Naive thymus-derived CD4-positive, alpha-beta T cell (primary cell): ENCODE results near the gene COCH. TPM values are rescaled to one million over a fixed set of nuclear protein-coding genes. Genes with fewer than 3 reads are reported as not detected.

ENCODE experiments used
- ATAC-seq: fragments of 150-1000 bp; cut with Tn5 transposase; 2 replicates; pipeline ENCODE4 v1.10.0; 2021; ENCODE audit warnings: mild to moderate bottlenecking, moderate library complexity
- CTCF ChIA-PET: fragments of 350-600 bp; sonication (Branson Sonifier 250); formaldehyde crosslinking; loops from one replicate; lab custom pipeline; 2021; ENCODE audit warnings: antibody characterized with exemption; lab: Charles Lee
- POLR2A ChIA-PET: fragments of 350-600 bp; sonication (Branson Sonifier 250); formaldehyde crosslinking; loops from one replicate; lab custom pipeline; 2021; ENCODE audit warnings: antibody characterized with exemption, inconsistent platforms; lab: Charles Lee
- DNase-seq, 9 donors: peaks; one replicate each; pipeline versions ENCODE4 v3.0.0 to v3.0.0-alpha.2; 2020 to 2022; ENCODE audit warnings: mixed read lengths in 1 of 9
- H3K27ac ChIP-seq: one replicate; pipeline ENCODE4 v1.7.0; 2013; ENCODE audit warnings: mild to moderate bottlenecking, low read depth, low read length, moderate library complexity
- H3K27me3 ChIP-seq, 2 donors: one replicate each; pipeline ENCODE4 v1.7.0; 2013; ENCODE audit warnings: low read length in 2 of 2, mild to moderate bottlenecking in 2 of 2, moderate library complexity in 2 of 2; ENCODE audit not compliant: control insufficient read depth in 2 of 2, insufficient read depth in 2 of 2
- H3K36me3 ChIP-seq, 3 experiments: 1 replicate in 2 of 3; 2 replicates in 1 of 3; pipeline ENCODE4 v1.7.0; 2013; ENCODE audit warnings: low read length in 3 of 3, mild to moderate bottlenecking in 3 of 3, moderate library complexity in 1 of 3; ENCODE audit not compliant: insufficient read depth in 3 of 3, control insufficient read depth in 2 of 3
- H3K4me1 ChIP-seq, 2 donors: one replicate each; pipeline ENCODE4 v1.7.0; 2013; ENCODE audit warnings: low read length in 2 of 2, mild to moderate bottlenecking in 2 of 2, moderate library complexity in 1 of 2; ENCODE audit not compliant: control insufficient read depth in 2 of 2, insufficient read depth in 2 of 2
- H3K4me3 ChIP-seq: 2 replicates; pipeline ENCODE4 v1.7.0; 2013; ENCODE audit warnings: mild to moderate bottlenecking, low read length
- H3K9me3 ChIP-seq, 3 experiments: 1 replicate in 2 of 3; 2 replicates in 1 of 3; pipeline ENCODE4 v1.7.0; 2013; ENCODE audit warnings: low read length in 3 of 3; ENCODE audit not compliant: control insufficient read depth in 2 of 3
- H3K27ac Mint-ChIP-seq, 9 donors: one replicate each; pipeline ENCODE4 v1.8.0; 2020 to 2022; ENCODE audit warnings: mixed read lengths in 9 of 9, mild to moderate bottlenecking in 8 of 9, moderate library complexity in 5 of 9, inconsistent platforms in 2 of 9
- H3K27me3 Mint-ChIP-seq, 5 donors: one replicate each; pipeline ENCODE4 v1.8.0; 2021 to 2022; ENCODE audit warnings: mixed read lengths in 5 of 5, mild to moderate bottlenecking in 1 of 5
- H3K36me3 Mint-ChIP-seq, 5 donors: one replicate each; pipeline ENCODE4 v1.8.0; 2020 to 2022; ENCODE audit warnings: mixed read lengths in 5 of 5, mild to moderate bottlenecking in 3 of 5, inconsistent platforms in 1 of 5
- H3K4me1 Mint-ChIP-seq, 7 donors: one replicate each; pipeline ENCODE4 v1.8.0; 2020 to 2022; ENCODE audit warnings: mixed read lengths in 7 of 7, mild to moderate bottlenecking in 3 of 7, inconsistent platforms in 1 of 7
- H3K4me3 Mint-ChIP-seq, 10 donors: one replicate each; pipeline ENCODE4 v1.8.0; 2020 to 2022; ENCODE audit warnings: mild to moderate bottlenecking in 10 of 10, mixed read lengths in 10 of 10, moderate library complexity in 6 of 10, inconsistent platforms in 2 of 10
- H3K9me3 Mint-ChIP-seq, 11 donors: one replicate each; pipeline ENCODE4 v1.8.0; 2020 to 2022; ENCODE audit warnings: mixed read lengths in 11 of 11, mild to moderate bottlenecking in 4 of 11, inconsistent platforms in 1 of 11, moderate library complexity in 1 of 11
- intact Hi-C, 2 donors: fragments of 100-400 bp; cut with micrococcal nuclease; formaldehyde crosslinking; loops; one replicate each; pipeline ENCODE4 v1.15.1; 2023
- polyA plus RNA-seq, 2 donors: library from polyadenylated mRNA; unstranded; fragments of 300-500 nt; fragmentation: Illumina TruSeq; gene quantifications; one replicate each; pipeline ENCODE4 v1.2.3, GENCODE V29; 2021
- total RNA-seq, 6 experiments: library from RNA in 5 of 6; stranded (reverse) in 5 of 6; gene quantifications; 1 replicate in 5 of 6; 2 replicates in 1 of 6; pipeline ENCODE4 v1.2.3 and lab custom pipeline; 2021 to 2026

Gene COCH
- total and polyA plus RNA-seq, 7 experiments from 2014 or later: 0.15 to 1.6 (median 0.24) TPM; not detected in 2

GRCh38 chr14:30855345-30856037 lies 18.9 kb upstream of the COCH start:
- Mint-ChIP-seq H3K4me3 (no peak overlapping the region), H3K36me3 (no peaks in the 10 kb centered on the region), H3K27me3 (peaks cover 4 to 39% (median 34%) of the 10 kb centered on the region in 5 donors), H3K9me3 (peaks cover 0 to 2% (median 0%) of the 10 kb centered on the region in 11 donors), H3K4me1 (peaks cover 0 to 5% (median 0%) of the 10 kb centered on the region in 7 donors), H3K27ac (peak overlapping the region in 1 of 9 donors; percentile 4)
- ChIA-PET CTCF (no interaction called here), POLR2A (no interaction called here)
- no peak overlapping the region for H3K27ac ChIP-seq
- H3K27me3 ChIP-seq: peaks cover 0 to 4% of the 10 kb centered on the region in 2 donors
- no peaks in the 10 kb centered on the region for H3K4me1 ChIP-seq
- ATAC-seq: no peak
- peak in 1 of 9 donors; percentile 37 for DNase-seq
- H3K9me3 ChIP-seq: no peaks in the 10 kb centered on the region
- intact Hi-C loops: no loop called here
- H3K36me3 ChIP-seq: no peaks in the 10 kb centered on the region
- H3K4me3 ChIP-seq: no peak overlapping the region

GRCh38 chr14:30861200-30861599 lies 13.2 kb upstream of the COCH start:
- Histone ChIP-seq H3K27me3 (no peaks in the 10 kb centered on the region), H3K27ac (no peak overlapping the region), H3K4me3 (no peak overlapping the region), H3K36me3 (no peaks in the 10 kb centered on the region), H3K9me3 (no peaks in the 10 kb centered on the region), H3K4me1 (no peaks in the 10 kb centered on the region)
- ChIA-PET POLR2A (no interaction called here), CTCF (no interaction called here)
- ATAC-seq: no peak
- peaks cover 27 to 48% (median 36%) of the 10 kb centered on the region in 5 donors for H3K27me3 Mint-ChIP-seq
- intact Hi-C loops: no loop called here
- DNase-seq: no peak
- no peaks in the 10 kb centered on the region for H3K9me3 Mint-ChIP-seq
- no peak overlapping the region for H3K4me3 Mint-ChIP-seq
- peaks cover 0 to 3% (median 0%) of the 10 kb centered on the region in 7 donors for H3K4me1 Mint-ChIP-seq
- H3K36me3 Mint-ChIP-seq: no peaks in the 10 kb centered on the region
- H3K27ac Mint-ChIP-seq: no peak overlapping the region

GRCh38 chr14:30864934-30865333 lies 9.4 kb upstream of the COCH start:
- no peak overlapping the region for H3K4me3 ChIP-seq
- DNase-seq (no peak), ATAC-seq (no peak)
- Mint-ChIP-seq H3K9me3 (no peaks in the 10 kb centered on the region), H3K4me3 (no peak overlapping the region), H3K4me1 (peaks cover 0 to 3% (median 0%) of the 10 kb centered on the region in 7 donors), H3K27ac (no peak overlapping the region), H3K36me3 (no peaks in the 10 kb centered on the region), H3K27me3 (peaks cover 27 to 46% (median 35%) of the 10 kb centered on the region in 5 donors)
- H3K27me3 ChIP-seq: no peaks in the 10 kb centered on the region
- no peaks in the 10 kb centered on the region for H3K4me1 ChIP-seq
- intact Hi-C loops: no loop called here
- ChIA-PET POLR2A (no interaction called here), CTCF (no interaction called here)
- no peaks in the 10 kb centered on the region for H3K36me3 ChIP-seq
- H3K27ac ChIP-seq: no peak overlapping the region
- H3K9me3 ChIP-seq: no peaks in the 10 kb centered on the region

GRCh38 chr14:30868736-30869135 lies 5.6 kb upstream of the COCH start:
- ATAC-seq: no peak
- Mint-ChIP-seq H3K27me3 (peaks cover 32 to 53% (median 48%) of the 10 kb centered on the region in 5 donors), H3K27ac (no peak overlapping the region), H3K4me1 (peaks cover 0 to 7% (median 5%) of the 10 kb centered on the region in 7 donors), H3K4me3 (no peak overlapping the region), H3K9me3 (no peaks in the 10 kb centered on the region), H3K36me3 (no peaks in the 10 kb centered on the region)
- Histone ChIP-seq H3K36me3 (no peaks in the 10 kb centered on the region), H3K27ac (no peak overlapping the region), H3K9me3 (no peaks in the 10 kb centered on the region), H3K4me1 (no peaks in the 10 kb centered on the region), H3K27me3 (peaks cover 0 to under 1% of the 10 kb centered on the region in 2 donors), H3K4me3 (no peak overlapping the region)
- POLR2A ChIA-PET: no interaction called here
- CTCF ChIA-PET: no interaction called here
- intact Hi-C loops: no loop called here
- DNase-seq: no peak

GRCh38 chr14:30869551-30870155 lies 4.7 kb upstream of the COCH start:
- no peak overlapping the region for H3K4me3 Mint-ChIP-seq
- no peak for DNase-seq
- ChIA-PET CTCF (interaction anchor here (0.7 kb wide), 1 partner anchor 187 kb away, joined by 4 read pairs; no protein-coding TSS in a partner anchor), POLR2A (no interaction called here)
- peaks cover 0 to 9% (median 5%) of the 10 kb centered on the region in 7 donors for H3K4me1 Mint-ChIP-seq
- intact Hi-C loops: loop anchor here in 1 of 2 donors (10.0 kb wide), 1 partner anchor 215 kb away; no protein-coding TSS in a partner anchor
- no peak overlapping the region for H3K4me3 ChIP-seq
- no peak overlapping the region for H3K27ac ChIP-seq
- H3K36me3 Mint-ChIP-seq: no peaks in the 10 kb centered on the region
- H3K27ac Mint-ChIP-seq: no peak overlapping the region
- no peaks in the 10 kb centered on the region for H3K9me3 Mint-ChIP-seq
- no peak for ATAC-seq
- H3K27me3 ChIP-seq: peaks cover 0 to 6% of the 10 kb centered on the region in 2 donors
- peaks cover 34 to 50% (median 44%) of the 10 kb centered on the region in 5 donors for H3K27me3 Mint-ChIP-seq
- no peaks in the 10 kb centered on the region for H3K36me3 ChIP-seq
- no peaks in the 10 kb centered on the region for H3K4me1 ChIP-seq
- no peaks in the 10 kb centered on the region for H3K9me3 ChIP-seq

- H3K4me3 Mint-ChIP-seq: peak overlapping the region in 1 of 10 donors; percentile 53
- H3K27me3 Mint-ChIP-seq: peaks cover 55 to 68% (median 64%) of the 10 kb centered on the region in 5 donors
- H3K4me1 Mint-ChIP-seq: peaks cover 0 to 15% (median 10%) of the 10 kb centered on the region in 7 donors
- no peak overlapping the region for H3K27ac Mint-ChIP-seq
- H3K9me3 ChIP-seq: no peaks in the 10 kb centered on the region
- ChIA-PET POLR2A (no interaction called here), CTCF (interaction anchor here (0.6 kb wide), 1 partner anchor 72 kb away, joined by 3 read pairs; no protein-coding TSS in a partner anchor)
- H3K27ac ChIP-seq: no peak overlapping the region
- ATAC-seq: no peak
- no peak for DNase-seq
- peaks cover 0 to 9% of the 10 kb centered on the region in 2 donors for H3K27me3 ChIP-seq
- intact Hi-C loops: loop anchor here in 1 of 2 donors (10.0 kb wide), 1 partner anchor 212 kb away; no protein-coding TSS in a partner anchor
- peaks cover 0 to 5% of the 10 kb centered on the region in 2 donors for H3K4me1 ChIP-seq
- H3K9me3 Mint-ChIP-seq: no peaks in the 10 kb centered on the region
- H3K4me3 ChIP-seq: no peak overlapping the region
- H3K36me3 Mint-ChIP-seq: no peaks in the 10 kb centered on the region
- H3K36me3 ChIP-seq: no peaks in the 10 kb centered on the region
Observed at GRCh38 chr14:30872602-30873001, 1.8 kb upstream of the COCH start.
